Keratinocyte (primary cell): ENCODE data around the gene UHMK1. TPM values are rescaled to one million over a fixed set of nuclear protein-coding genes. Genes with fewer than 3 reads are reported as not detected.
"Not testable (repeated sequence)": the region's sequence is repeated elsewhere in the genome, so short reads cannot be mapped to it uniquely, and the experiment has no call there.

Experiments
- DNase-seq: peaks from one replicate; pipeline ENCODE4 v3.0.0-alpha.2; 2011; ENCODE audit warnings: low read depth, missing footprints, low spot score
- FAIRE-seq: peaks from 2 replicates; lab custom pipeline; 2011; peaks lifted over from hg19 to GRCh38; lab: Jason Lieb, UNC
- H2AFZ ChIP-seq: 2 replicates; pipeline ENCODE4 v1.6.0; 2012; ENCODE audit warnings: low read length, control low read depth, inconsistent platforms; ENCODE audit not compliant: control insufficient read depth
- H3K27ac ChIP-seq: 2 replicates; pipeline ENCODE4 v1.5.1; 2011; ENCODE audit warnings: low read length; ENCODE audit not compliant: control insufficient read depth, insufficient read depth
- H3K27me3 ChIP-seq: 3 replicates; pipeline ENCODE4 v1.6.0; 2011; ENCODE audit warnings: low read length; ENCODE audit not compliant: control insufficient read depth, insufficient read depth; ENCODE audit errors: extremely low read depth
- H3K36me3 ChIP-seq, 2 experiments: 2 replicates in 1 of 2; 3 replicates in 1 of 2; pipeline ENCODE4 v1.5.1; 2011; ENCODE audit warnings: low read length in 2 of 2, mild to moderate bottlenecking in 1 of 2; ENCODE audit not compliant: control insufficient read depth in 2 of 2, insufficient read depth in 2 of 2; ENCODE audit errors: extremely low read depth in 1 of 2
- H3K4me1 ChIP-seq: 3 replicates; pipeline ENCODE4 v1.5.1; 2011; ENCODE audit warnings: low read length; ENCODE audit not compliant: control insufficient read depth, insufficient read depth; ENCODE audit errors: extremely low read depth
- H3K4me2 ChIP-seq: 3 replicates; pipeline ENCODE4 v1.6.0; 2011; ENCODE audit warnings: low read depth, low read length; ENCODE audit not compliant: control insufficient read depth, insufficient read depth; ENCODE audit errors: extremely low read depth
- H3K4me3 ChIP-seq, 3 experiments: fragments of 200-600 bp in 1 of 3; sonication (generic) in 1 of 3; 2 replicates in 2 of 3; 3 replicates in 1 of 3; pipeline ENCODE4 v1.5.1; 2011 to 2016; ENCODE audit warnings: low read length in 3 of 3, mild to moderate bottlenecking in 3 of 3, control low read depth in 2 of 3, inconsistent platforms in 1 of 3, low read depth in 1 of 3, mixed read lengths in 1 of 3, mixed run types in 1 of 3, moderate library complexity in 1 of 3; ENCODE audit not compliant: control insufficient read depth in 2 of 3, insufficient read depth in 2 of 3; ENCODE audit errors: extremely low read depth in 1 of 3
- H3K79me2 ChIP-seq: 2 replicates; pipeline ENCODE4 v1.6.0; 2012; ENCODE audit warnings: low read length; ENCODE audit not compliant: control insufficient read depth, insufficient read depth
- H3K9ac ChIP-seq: 3 replicates; pipeline ENCODE4 v1.6.0; 2011; ENCODE audit warnings: low read length; ENCODE audit not compliant: control insufficient read depth, insufficient read depth; ENCODE audit errors: extremely low read depth
- H3K9me1 ChIP-seq: 3 replicates; pipeline ENCODE4 v1.6.0; 2011; ENCODE audit warnings: low read length; ENCODE audit not compliant: control insufficient read depth, insufficient read depth; ENCODE audit errors: extremely low read depth
- H3K9me3 ChIP-seq: 2 replicates; pipeline ENCODE4 v1.5.1; 2012; ENCODE audit warnings: low read depth, low read length; ENCODE audit not compliant: control insufficient read depth
- H4K20me1 ChIP-seq: 3 replicates; pipeline ENCODE4 v1.6.0; 2011; ENCODE audit warnings: low read length; ENCODE audit not compliant: control insufficient read depth, insufficient read depth; ENCODE audit errors: extremely low read depth
- CTCF ChIP-seq, 3 experiments: IDR thresholded peaks in 1 of 3; conservative IDR thresholded peaks in 1 of 3; optimal IDR thresholded peaks in 1 of 3; 2 replicates in 2 of 3; 3 replicates in 1 of 3; pipeline versions ENCODE3 to v1.5.1; 2011; ENCODE audit warnings: low read length in 3 of 3, mild to moderate bottlenecking in 3 of 3, moderate library complexity in 2 of 3, control low read depth in 1 of 3, inconsistent platforms in 1 of 3; ENCODE audit not compliant: insufficient read depth in 2 of 3; ENCODE audit errors: extremely low read depth in 1 of 3
- EZH2 ChIP-seq: IDR thresholded peaks from one replicate; pipeline ENCODE4 v1.6.1; 2012; ENCODE audit warnings: inconsistent platforms, mild to moderate bottlenecking, low read length, moderate library complexity
- dilution Hi-C: fragments of 300-500 bp; cut with MboI; formaldehyde crosslinking; loops from one replicate; pipeline ENCODE4 v1.7.0; 2020; ENCODE audit warnings: low sequenced_read_pairs; ENCODE audit not compliant: extremely low pct_ligation_motif_present
- polyA plus RNA-seq, 5 experiments: library from polyadenylated mRNA; depleted of rRNA in 3 of 5; stranded (reverse) in 3 of 5; stranded (forward) in 1 of 5; unstranded in 1 of 5; fragments of >200 nt; gene quantifications; 1 replicate in 1 of 5; 2 replicates in 3 of 5; 3 replicates in 1 of 5; pipeline versions ENCODE4 v1.2.1 to v1.2.3, GENCODE V29; 2011 to 2012; ENCODE audit warnings: missing spikeins in 2 of 5, low read depth in 1 of 5, low replicate concordance in 1 of 5

Gene UHMK1
- polyA plus RNA-seq, 1 donor (not counting 4 experiments of a cell fraction or from before 2014, with no cell fraction given) = 45.1 TPM

GRCh38 chr1:162488219-162488618 is 9.4 kb upstream of the UHMK1 start:
- Histone ChIP-seq H3K27me3 (peaks cover 6% of the 10 kb centered on the region), H3K9me1 (no peaks in the 10 kb centered on the region), H2AFZ (no peak overlapping the region), H3K4me3 (no peak overlapping the region), H3K4me1 (peaks cover 2% of the 10 kb centered on the region), H4K20me1 (no peaks in the 10 kb centered on the region), H3K27ac (no peak overlapping the region), H3K9me3 (no peaks in the 10 kb centered on the region), H3K9ac (no peak overlapping the region), H3K79me2 (no peaks in the 10 kb centered on the region), H3K4me2 (no peak overlapping the region), H3K36me3 (no peaks in the 10 kb centered on the region)
- no peak for TF ChIP-seq EZH2
- no peak for TF ChIP-seq CTCF (optimal IDR thresholded peaks at IDR 0.05 in 1 of 3, IDR thresholded peaks at IDR 0.05 in 1 of 3, conservative IDR thresholded peaks at IDR 0.05 in 1 of 3; ENCODE audit: extremely low read depth in 1 of 3, insufficient read depth in 2 of 3, low read length in 3 of 3)
- FAIRE-seq = no peak
- no peak for DNase-seq
- dilution Hi-C loops = no loop called here

- H3K4me2 ChIP-seq, H3K9me1 ChIP-seq, H3K27me3 ChIP-seq, H2AFZ ChIP-seq, H4K20me1 ChIP-seq, H3K9ac ChIP-seq, H3K36me3 ChIP-seq, FAIRE-seq, H3K4me3 ChIP-seq, H3K27ac ChIP-seq, H3K9me3 ChIP-seq, H3K4me1 ChIP-seq, DNase-seq, dilution Hi-C loops: not testable (repeated sequence)
- H3K79me2 ChIP-seq = peaks cover 34% of the 10 kb centered on the region
These were observed 1.9 kb upstream of the UHMK1 start for GRCh38 chr1:162495531-162496233.
